ENCODE results near the gene CHST8.

CHST8 gene

GRCh38 chr19:33777351-33777750 is 155.6 kb downstream of the CHST8 start:
- H4K20me1 ChIP-seq (ENCODE audit: insufficient read depth, low read length, poor library complexity, severe bottlenecking), result no peaks in the 10 kb centered on the region
- no peaks in the 10 kb centered on the region for H3K36me3 ChIP-seq (ENCODE audit: insufficient read depth, low read length)
- H3K27me3 ChIP-seq (ENCODE audit: insufficient read depth, low read length, poor library complexity, severe bottlenecking), result no peaks in the 10 kb centered on the region
- H3K4me1 ChIP-seq (ENCODE audit: insufficient read depth, low read length, poor library complexity, severe bottlenecking), result no peaks in the 10 kb centered on the region
- no peak overlapping the region for H3K4me3 ChIP-seq (ENCODE audit: low read length, poor library complexity, severe bottlenecking)
- H2AFZ ChIP-seq (ENCODE audit: low read length), result no peak overlapping the region
- H3K9me3 ChIP-seq (ENCODE audit: insufficient read depth, low read depth, low read length), result no peaks in the 10 kb centered on the region
- TF ChIP-seq EZH2phosphoT487 (IDR thresholded peaks at IDR 0.05; ENCODE audit: borderline replicate concordance) (no peak), CTCF (conservative IDR thresholded peaks at IDR 0.05; ENCODE audit: low read length) (no peak)
- no peaks in the 10 kb centered on the region for H3K9me2 ChIP-seq (replicated peaks; ENCODE audit: low read depth, low read length)
- H3K4me2 ChIP-seq (ENCODE audit: low read depth, low read length, poor library complexity, severe bottlenecking), result no peak overlapping the region
- no peak overlapping the region for H3K9ac ChIP-seq (ENCODE audit: low read depth, low read length, poor library complexity, severe bottlenecking)
- no peaks in the 10 kb centered on the region for H3K79me2 ChIP-seq (ENCODE audit: insufficient read depth, low read length)
- H3F3A ChIP-seq (ENCODE audit: low read depth), result no peaks in the 10 kb centered on the region

- Histone ChIP-seq H3K36me3 (ENCODE audit: insufficient read depth, low read length) (no peaks in the 10 kb centered on the region), H3K9me2 (replicated peaks; ENCODE audit: low read depth, low read length) (no peaks in the 10 kb centered on the region), H3K27me3 (ENCODE audit: insufficient read depth, low read length, poor library complexity, severe bottlenecking) (no peaks in the 10 kb centered on the region), H3K4me3 (ENCODE audit: low read length, poor library complexity, severe bottlenecking) (no peak overlapping the region), H2AFZ (ENCODE audit: low read length) (no peak overlapping the region), H3K4me1 (ENCODE audit: insufficient read depth, low read length, poor library complexity, severe bottlenecking) (no peaks in the 10 kb centered on the region), H3F3A (ENCODE audit: low read depth) (no peaks in the 10 kb centered on the region), H3K4me2 (ENCODE audit: low read depth, low read length, poor library complexity, severe bottlenecking) (no peak overlapping the region), H3K9me3 (ENCODE audit: insufficient read depth, low read depth, low read length) (no peaks in the 10 kb centered on the region), H4K20me1 (ENCODE audit: insufficient read depth, low read length, poor library complexity, severe bottlenecking) (no peaks in the 10 kb centered on the region), H3K9ac (ENCODE audit: low read depth, low read length, poor library complexity, severe bottlenecking) (no peak overlapping the region), H3K79me2 (ENCODE audit: insufficient read depth, low read length) (no peaks in the 10 kb centered on the region)
- no peak for TF ChIP-seq CTCF (conservative IDR thresholded peaks at IDR 0.05; ENCODE audit: low read length)
- TF ChIP-seq EZH2phosphoT487 (IDR thresholded peaks at IDR 0.05; ENCODE audit: borderline replicate concordance), result no peak
Measured at GRCh38 chr19:33777753-33778088, 156.0 kb downstream of the CHST8 start.

- Histone ChIP-seq H3F3A (ENCODE audit: low read depth) (no peaks in the 10 kb centered on the region), H3K4me2 (ENCODE audit: low read depth, low read length, poor library complexity, severe bottlenecking) (no peak overlapping the region), H3K4me3 (ENCODE audit: low read length, poor library complexity, severe bottlenecking) (no peak overlapping the region)
Measured at GRCh38 chr19:33778089-33778791, 156.5 kb downstream of the CHST8 start.

More at GRCh38 chr19:33778089-33778791, 156.5 kb downstream of the CHST8 start:
- H3K9ac ChIP-seq (ENCODE audit: low read depth, low read length, poor library complexity, severe bottlenecking), result no peak overlapping the region
- no peaks in the 10 kb centered on the region for H3K27me3 ChIP-seq (ENCODE audit: insufficient read depth, low read length, poor library complexity, severe bottlenecking)
- H3K36me3 ChIP-seq (ENCODE audit: insufficient read depth, low read length), result no peaks in the 10 kb centered on the region
- no peak overlapping the region; the same call in 1 of the 2 replicates for H2AFZ ChIP-seq (ENCODE audit: low read length)
- TF ChIP-seq EZH2phosphoT487 (IDR thresholded peaks at IDR 0.05; ENCODE audit: borderline replicate concordance), result no peak
- peak; percentile 99 for TF ChIP-seq CTCF (conservative IDR thresholded peaks at IDR 0.05; ENCODE audit: low read length)
- no peaks in the 10 kb centered on the region for H3K79me2 ChIP-seq (ENCODE audit: insufficient read depth, low read length)
- no peaks in the 10 kb centered on the region for H4K20me1 ChIP-seq (ENCODE audit: insufficient read depth, low read length, poor library complexity, severe bottlenecking)
- no peaks in the 10 kb centered on the region for H3K4me1 ChIP-seq (ENCODE audit: insufficient read depth, low read length, poor library complexity, severe bottlenecking)
- H3K9me3 ChIP-seq (ENCODE audit: insufficient read depth, low read depth, low read length), result no peaks in the 10 kb centered on the region
- H3K9me2 ChIP-seq (replicated peaks; ENCODE audit: low read depth, low read length), result no peaks in the 10 kb centered on the region

Measured in Loucy (cell line).